ENCODE data around the gene SAMD4B. TPM values are rescaled to one million over a fixed set of nuclear protein-coding genes. Genes with fewer than 3 reads are reported as not detected.

SAMD4B gene
- total and polyA plus RNA-seq, 9 of the 15 experiments (the other 6 are each of a cell fraction or from before 2014, with no cell fraction given) = 3.4 to 90.5 (median 38.0) TPM

GRCh38 chr19:39356073-39356472 is 13.9 kb downstream of the SAMD4B start (continued):
- TF ChIP-seq GATA2 (CRISPR knock-in tag; IDR thresholded peaks at IDR 0.05) (0 out of 2 replicates have a peak, but pooled peaks have one; percentile 18), ZFP36 (IDR thresholded peaks at IDR 0.05; ENCODE audit: low read depth, low read length, partially characterized antibody) (no peak)

- Histone ChIP-seq H3K4me2 (ENCODE audit: insufficient read depth, low read length) (peak overlapping the region; percentile 65), H3K27ac (ENCODE audit: extremely low read depth, low read depth, low read length) (peak overlapping the region; percentile 70), H4K20me1 (replicated peaks; ENCODE audit: control insufficient read depth, insufficient read depth, low read length) (peaks cover 10% of the 10 kb centered on the region; the same call in 1 of the 2 replicates), H3K79me2 (ENCODE audit: control insufficient read depth, insufficient read depth, low read length) (peaks cover 56% of the 10 kb centered on the region), H3K9ac (ENCODE audit: insufficient read depth in 1 of 2, low read depth in 2 of 2, low read length in 2 of 2) (peak overlapping the region; percentile 46 to 84), H3K4me1 (replicated peaks in 1 of 2; ENCODE audit: control insufficient read depth in 2 of 2, insufficient read depth in 2 of 2, low read length in 2 of 2) (peaks cover 11 to 37% of the 10 kb centered on the region in 2 experiments), H3K27me3 (ENCODE audit: control insufficient read depth in 2 of 2, insufficient read depth in 2 of 2, low read length in 2 of 2) (no peaks in the 10 kb centered on the region), H3K4me3 (peak overlapping the region; percentile 21; the same call in 1 of the 2 replicates), H2AFZ (ENCODE audit: low read depth, low read length) (no peak overlapping the region), H3K9me3 (replicated peaks; ENCODE audit: control insufficient read depth, insufficient read depth, low read depth, low read length) (no peaks in the 10 kb centered on the region), H3K9me1 (ENCODE audit: control insufficient read depth, insufficient read depth, low read length) (no peaks in the 10 kb centered on the region), H3K36me3 (ENCODE audit: control insufficient read depth, insufficient read depth, low read length) (peaks cover 88% of the 10 kb centered on the region)
- ATAC-seq (peak; percentile 95), FAIRE-seq (peak; percentile 87), DNase-seq (ENCODE audit: extremely low read depth in 1 of 4, low spot score in 3 of 4) (peak; percentile 83 to 86 (median 83))
- intact Hi-C loops (cut with micrococcal nuclease) = no loop called here
- in situ Hi-C loops (cut with MboI) = no loop called here
- 18% methylated on average over 11 of the region's 18 CpGs for WGBS (ENCODE audit: insufficient coverage, low coverage, missing lambda C conversion rate)
- ChIA-PET POLR2A (interaction anchor here (1.9 to 2.4 kb wide), 2 partner anchors 10 to 34 kb away, joined by 6 to 7 read pairs; partner anchors contain the start of genes MED29 and PAF1), CTCF (ENCODE audit: low intra/inter-chr PET ratio) (no interaction called here)
- BruUV-seq (replicated peaks) = no TSS peak
- TF ChIP-seq TAF9B (IDR thresholded peaks at IDR 0.05; ENCODE audit: partially characterized antibody) = no peak
- no peak for TF ChIP-seq ZFX (CRISPR knock-in tag; IDR thresholded peaks at IDR 0.05)
- TF ChIP-seq ZBTB7A (IDR thresholded peaks at IDR 0.05; ENCODE audit: borderline replicate concordance, control insufficient read depth, low read depth, low read length) = peak; percentile 52; the same call in 1 of the 2 replicates
- TF ChIP-seq ZNF766 (CRISPR knock-in tag; conservative IDR thresholded peaks at IDR 0.05) = no peak
- peak; percentile 54; the same call in 1 of the 2 replicates for TF ChIP-seq USF2 (CRISPR knock-in tag; IDR thresholded peaks at IDR 0.05)
- peak; percentile 53; the same call in 1 of the 2 replicates for TF ChIP-seq EP300 (IDR thresholded peaks at IDR 0.05; ENCODE audit: low read length)
- no peak for TF ChIP-seq NFE2 (IDR thresholded peaks at IDR 0.05; ENCODE audit: low read depth)
- TF ChIP-seq RCOR1 (IDR thresholded peaks at IDR 0.05; ENCODE audit: borderline replicate concordance in 1 of 2, low read depth in 2 of 2, low read length in 2 of 2) = no peak
- TF ChIP-seq TAL1 (IDR thresholded peaks at IDR 0.05) = no peak
- no peak for TF ChIP-seq HMBOX1 (IDR thresholded peaks at IDR 0.05)
- no peak for TF ChIP-seq ZBTB2 (IDR thresholded peaks at IDR 0.05)
- TF ChIP-seq DIDO1 (tag; IDR thresholded peaks at IDR 0.05; ENCODE audit: low read depth) = no peak
- TF ChIP-seq NR0B1 (IDR thresholded peaks at IDR 0.05; ENCODE audit: partially characterized antibody) = no peak
- TF ChIP-seq RBM25 (IDR thresholded peaks at IDR 0.05; ENCODE audit: low read depth, low read length, severe bottlenecking) = no peak
- TF ChIP-seq KHSRP (IDR thresholded peaks at IDR 0.05) = no peak
These were observed 14.4 kb downstream of the SAMD4B start for GRCh38 chr19:39356647-39357046.

Data from K562 (cell line).